Thymus (tissue), 14 donors: ENCODE results near the gene OR6N1. TPM values are rescaled to one million over a fixed set of nuclear protein-coding genes. Genes with fewer than 3 reads are reported as not detected.

Source experiments
- DNase-seq, 9 donors: peaks; one replicate each; pipeline ENCODE4 v3.0.0-alpha.2; 2013; ENCODE audit warnings: low spot score in 9 of 9, low read depth in 6 of 9, missing footprints in 1 of 9
- H3K27ac ChIP-seq, 2 donors: one replicate each; pipeline ENCODE4 v1.5.1; 2013; ENCODE audit warnings: control low read depth in 1 of 2, low read depth in 1 of 2, low read length in 1 of 2, mild to moderate bottlenecking in 1 of 2, moderate library complexity in 1 of 2
- H3K27me3 ChIP-seq, 2 donors: one replicate each; pipeline ENCODE4 v1.5.1; 2013; ENCODE audit warnings: low read length in 1 of 2; ENCODE audit not compliant: control insufficient read depth in 2 of 2, insufficient read depth in 1 of 2
- H3K36me3 ChIP-seq, 2 donors: one replicate each; pipeline ENCODE4 v1.5.1; 2013; ENCODE audit warnings: low read length in 1 of 2, mild to moderate bottlenecking in 1 of 2, moderate library complexity in 1 of 2; ENCODE audit not compliant: control insufficient read depth in 2 of 2, insufficient read depth in 2 of 2
- H3K4me1 ChIP-seq, 2 donors: one replicate each; pipeline ENCODE4 v1.5.1; 2013; ENCODE audit warnings: low read length in 2 of 2; ENCODE audit not compliant: control insufficient read depth in 2 of 2, insufficient read depth in 2 of 2
- H3K4me3 ChIP-seq, 2 donors: one replicate each; pipeline ENCODE4 v1.5.1; 2013; ENCODE audit warnings: low read length in 2 of 2, control low read depth in 1 of 2, mild to moderate bottlenecking in 1 of 2
- H3K9me3 ChIP-seq, 2 donors: one replicate each; pipeline ENCODE4 v1.5.1; 2013; ENCODE audit warnings: low read length in 1 of 2, mild to moderate bottlenecking in 1 of 2; ENCODE audit not compliant: control insufficient read depth in 2 of 2, insufficient read depth in 1 of 2
- WGBS: extraction: QIAGEN DNeasy Blood & Tissue Kit; methylation state at CpG from one replicate; pipeline ENCODE4 v1.1.7; 2013; 5-methylcytosine and 5-hydroxymethylcytosine counted together
- long read RNA-seq, 10 donors: transcript quantifications; one replicate each; lab custom pipeline, GENCODE V29; 2026
- polyA plus RNA-seq: library from polyadenylated mRNA; stranded (reverse); fragments of 200-250 nt; gene quantifications from one replicate; pipeline ENCODE4 v1.2.3, GENCODE V29; 2013
- total RNA-seq: library from RNA; stranded (reverse); fragments of 120-200 nt; gene quantifications from one replicate; pipeline ENCODE4 v1.2.4, GENCODE V29; 2013
- donor health status: healthy.

OR6N1 gene
- total RNA-seq, result not detected
- not detected for polyA plus RNA-seq
- long read RNA-seq, donor 1, result 0 reads
- long read RNA-seq, donor 2, result 0 reads
- long read RNA-seq, donor 3, result 0 reads
- long read RNA-seq, donor 4, result 0 reads
- long read RNA-seq, donor 5, result 0 reads
- long read RNA-seq, donor 6, result 0 reads
- long read RNA-seq, donor 7, result 0 reads
- long read RNA-seq, donor 8, result 0 reads
- long read RNA-seq, donor 9, result 0 reads
- long read RNA-seq, donor 10, result 0 reads

- H3K27ac ChIP-seq, result no peak within 1 kb of the TSS
- H3K4me1 ChIP-seq, result no peaks in the 10 kb centered on the region
- no peak within 1 kb of the TSS for H3K4me3 ChIP-seq
- no peak for DNase-seq
- H3K9me3 ChIP-seq, result no peaks in the 10 kb centered on the region
- 90% methylated on average over 6 of the region's 6 CpGs for WGBS
- H3K36me3 ChIP-seq, result no peaks in the 10 kb centered on the region
- H3K27me3 ChIP-seq, result no peaks in the 10 kb centered on the region
These were observed at the start of gene OR6N1 for GRCh38 chr1:158771950-158772866. Gene OR6N1 (minus strand): TSS chr1:158772195. CDS start chr1:158766682, 5,513 bp downstream.

DNA sequence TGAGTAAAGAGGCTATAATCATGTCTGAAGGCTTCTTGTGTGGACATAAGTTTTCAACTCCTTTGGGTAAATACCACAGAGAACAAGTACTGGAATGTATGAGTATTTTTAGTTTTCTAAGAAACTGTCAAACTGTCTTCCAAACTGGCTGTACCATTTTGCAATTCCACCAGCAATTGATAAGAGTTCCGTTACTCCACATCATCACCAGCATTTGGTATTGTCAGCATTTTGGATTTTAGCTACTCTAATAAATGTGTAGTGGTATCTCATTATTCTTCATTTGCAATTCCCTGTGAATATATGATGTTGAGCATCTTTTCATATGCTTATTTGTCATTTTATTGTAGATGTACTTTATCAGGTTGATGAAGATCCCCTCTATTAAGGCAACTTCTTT lies 49.7 kb upstream of the OR6N1 start:
- WGBS, result 97% methylated on average over 1 of the region's 1 CpG
- Histone ChIP-seq H3K27me3 (no peaks in the 10 kb centered on the region), H3K4me1 (peaks cover 4 to 13% of the 10 kb centered on the region in 2 donors)

GRCh38 chr1:158819461-158820443 lies 47.8 kb upstream of the OR6N1 start:
- Histone ChIP-seq H3K36me3 (no peaks in the 10 kb centered on the region), H3K9me3 (no peaks in the 10 kb centered on the region), H3K27ac (peak overlapping the region in 1 of 2 donors; percentile 66), H3K4me3 (no peak overlapping the region), H3K4me1 (peaks cover 4 to 13% of the 10 kb centered on the region in 2 donors), H3K27me3 (no peaks in the 10 kb centered on the region)
- WGBS, result 43% methylated on average over 7 of the region's 7 CpGs
- peak in 8 of 9 donors; percentile 17 to 72 (median 45) for DNase-seq

More for the DNA sequence above, 49.7 kb upstream of the OR6N1 start:
- H3K27ac ChIP-seq, result no peak overlapping the region
- H3K4me3 ChIP-seq, result no peak overlapping the region
- no peak for DNase-seq
- no peaks in the 10 kb centered on the region for H3K9me3 ChIP-seq
- H3K36me3 ChIP-seq, result no peaks in the 10 kb centered on the region

DNA sequence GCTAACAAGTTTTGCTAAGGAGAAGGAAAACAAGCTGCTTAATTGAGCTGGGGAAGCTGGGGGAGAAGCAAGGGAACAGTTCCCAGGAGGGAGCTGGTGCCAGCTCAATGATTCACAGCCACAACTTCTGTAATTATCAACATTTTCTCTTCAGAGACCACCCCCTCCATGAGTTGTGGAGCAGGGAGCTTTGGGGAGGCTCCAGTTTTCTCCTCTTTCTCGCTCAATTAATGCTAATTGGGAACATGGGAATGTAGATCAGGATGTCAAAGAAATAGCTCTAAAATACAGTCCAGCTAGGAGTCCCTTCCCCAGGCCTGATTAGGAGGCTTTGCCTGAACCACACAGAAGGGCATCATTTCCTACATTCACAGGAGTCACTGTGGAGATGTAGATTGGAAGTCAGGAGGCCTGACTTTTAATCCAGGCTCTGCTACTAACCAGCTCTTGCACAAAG lies 47.0 kb upstream of the OR6N1 start:
- peaks cover 4 to 13% of the 10 kb centered on the region in 2 donors for H3K4me1 ChIP-seq
- no peak overlapping the region for H3K4me3 ChIP-seq

DNA sequence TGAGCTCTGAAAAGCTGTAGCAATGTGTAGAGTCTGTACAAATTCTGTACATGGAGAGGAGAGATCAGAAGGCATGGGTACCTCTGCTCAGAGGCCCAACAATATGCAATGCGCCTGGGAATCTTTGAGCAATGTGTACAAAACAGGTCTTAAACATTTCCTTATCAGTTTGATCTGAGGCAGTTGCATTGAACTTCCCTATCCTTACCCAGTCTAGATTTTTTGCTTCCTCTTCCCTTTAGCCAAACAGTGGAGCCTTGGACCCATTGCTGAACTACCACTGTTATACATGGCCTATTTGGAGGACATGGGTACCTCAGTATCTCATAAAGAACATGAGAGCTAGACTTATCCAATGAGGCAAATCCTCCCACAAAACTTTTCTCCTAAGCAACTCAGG lies 46.6 kb upstream of the OR6N1 start:
- peak in 5 of 9 donors; percentile 9 to 46 (median 14) for DNase-seq
- Histone ChIP-seq H3K4me1 (peaks cover 4 to 13% of the 10 kb centered on the region in 2 donors), H3K9me3 (no peaks in the 10 kb centered on the region), H3K36me3 (no peaks in the 10 kb centered on the region), H3K27me3 (no peaks in the 10 kb centered on the region), H3K4me3 (no peak overlapping the region), H3K27ac (peak overlapping the region in 1 of 2 donors; percentile 66)
- 65% methylated on average over 1 of the region's 1 CpG for WGBS

More for the DNA sequence above, 47.0 kb upstream of the OR6N1 start:
- no peaks in the 10 kb centered on the region for H3K9me3 ChIP-seq
- WGBS, result 100% methylated on average over 1 of the region's 1 CpG
- H3K36me3 ChIP-seq, result no peaks in the 10 kb centered on the region
- peak in 3 of 9 donors; percentile 3 to 26 (median 10) for DNase-seq
- H3K27me3 ChIP-seq, result no peaks in the 10 kb centered on the region
- H3K27ac ChIP-seq, result peak overlapping the region in 1 of 2 donors; percentile 66

DNA sequence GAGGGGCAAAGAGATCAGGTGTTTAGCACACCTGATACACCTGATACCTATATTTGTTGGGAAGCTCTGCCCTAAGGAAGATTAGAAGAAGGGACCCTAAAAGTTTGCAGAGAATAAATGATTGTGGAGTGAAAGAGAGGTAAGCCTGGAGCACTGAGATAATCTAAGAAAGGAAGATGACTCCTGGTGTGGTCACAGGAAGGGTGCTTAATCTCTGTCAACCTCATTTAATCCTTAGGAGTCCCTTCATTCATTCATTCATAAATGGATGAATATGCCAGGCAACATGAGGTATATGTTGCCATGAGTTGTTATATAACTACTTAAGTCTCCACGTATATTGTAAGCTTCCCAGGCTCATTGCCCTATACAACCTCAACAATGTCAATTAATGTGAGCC lies 43.0 kb upstream of the OR6N1 start:
- no peak for DNase-seq
- H3K9me3 ChIP-seq, result no peaks in the 10 kb centered on the region

GRCh38 chr1:158813164-158813563 lies 41.2 kb upstream of the OR6N1 start:
- H3K36me3 ChIP-seq, result no peaks in the 10 kb centered on the region
- H3K4me3 ChIP-seq, result no peak overlapping the region
- H3K4me1 ChIP-seq, result peaks cover 0 to under 1% of the 10 kb centered on the region in 2 donors
- no peaks in the 10 kb centered on the region for H3K27me3 ChIP-seq
- peak in 1 of 9 donors; percentile 7 for DNase-seq
- 30% methylated on average over 3 of the region's 3 CpGs for WGBS
- H3K9me3 ChIP-seq, result no peaks in the 10 kb centered on the region
- H3K27ac ChIP-seq, result no peak overlapping the region

More for the DNA sequence above, 43.0 kb upstream of the OR6N1 start:
- Histone ChIP-seq H3K27ac (no peak overlapping the region), H3K4me3 (no peak overlapping the region), H3K4me1 (peaks cover 4 to 13% of the 10 kb centered on the region in 2 donors), H3K27me3 (no peaks in the 10 kb centered on the region), H3K36me3 (no peaks in the 10 kb centered on the region)
- 97% methylated on average over 1 of the region's 1 CpG for WGBS

DNA sequence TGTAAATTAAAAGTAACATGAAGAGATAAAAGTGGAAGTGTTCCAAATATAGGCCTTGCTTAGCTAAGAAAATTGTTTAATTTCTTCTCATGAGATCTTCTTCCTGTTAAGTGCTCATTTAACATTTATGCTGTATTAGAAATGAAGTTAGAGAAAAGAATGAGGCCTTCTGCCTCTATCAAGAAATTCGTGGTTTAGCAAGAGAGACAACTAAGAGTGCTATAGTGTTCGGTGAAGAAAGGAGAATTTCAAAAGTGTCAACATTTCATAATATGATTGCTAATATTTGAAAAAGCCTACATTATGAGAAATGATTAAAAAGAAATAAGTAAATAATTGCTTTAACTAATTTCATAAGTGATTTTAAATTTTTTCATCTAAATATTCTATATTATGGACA lies 40.3 kb upstream of the OR6N1 start:
- 86% methylated on average over 2 of the region's 2 CpGs for WGBS
- Histone ChIP-seq H3K27me3 (no peaks in the 10 kb centered on the region), H3K4me1 (no peaks in the 10 kb centered on the region)

More for the DNA sequence above, 40.3 kb upstream of the OR6N1 start:
- H3K36me3 ChIP-seq, result no peaks in the 10 kb centered on the region
- no peak for DNase-seq
- no peaks in the 10 kb centered on the region for H3K9me3 ChIP-seq
- H3K4me3 ChIP-seq, result no peak overlapping the region
- H3K27ac ChIP-seq, result no peak overlapping the region
